SK-N-SH (cell line): ENCODE results near the gene KRTAP6-1. TPM values are rescaled to one million over a fixed set of nuclear protein-coding genes. Genes with fewer than 3 reads are reported as not detected.

Experiments
- CTCF ChIA-PET: fragments of 300-600, 350-600 bp; formaldehyde crosslinking; extraction: SDS; loops from one replicate; lab custom pipeline; 2021; lab: Yijun Ruan, JAX
- POLR2A ChIA-PET: fragments of 350-600 bp; sonication (Branson Sonifier 250); formaldehyde crosslinking; extraction: SDS; loops from one replicate; lab custom pipeline; 2020; ENCODE audit warnings: antibody characterized with exemption, inconsistent platforms; lab: Yijun Ruan, JAX
- DNase-seq: peaks from one replicate; pipeline ENCODE4 v3.0.0; 2012
- H2AFZ ChIP-seq: fragments of 200-600 bp; sonication (generic); 2 replicates; pipeline ENCODE4 v1.8.1; 2016; ENCODE audit warnings: antibody characterized with exemption, mild to moderate bottlenecking, low read depth
- H3F3A ChIP-seq: fragments of 200-600 bp; sonication (generic); replicated peaks from 2 replicates; pipeline ENCODE3; 2016; ENCODE audit warnings: antibody characterized with exemption, mild to moderate bottlenecking; ENCODE audit not compliant: insufficient read depth
- H3K27ac ChIP-seq, 2 experiments: fragments of 200-500 bp in 1 of 2; fragments of 200-600 bp in 1 of 2; sonication (Bioruptor generic) in 1 of 2; sonication (generic), shearing (Covaris generic) in 1 of 2; 2 replicates each; pipeline versions ENCODE4 v1.5.1 to v1.6.1; 2014 to 2016; ENCODE audit warnings: low read depth in 2 of 2, inconsistent platforms in 1 of 2, low read length in 1 of 2, mild to moderate bottlenecking in 1 of 2, mixed read lengths in 1 of 2
- H3K27me3 ChIP-seq: fragments of 200-600 bp; sonication (generic), shearing (Covaris generic); 2 replicates; pipeline ENCODE4 v1.6.1; 2016; ENCODE audit warnings: mixed run types; ENCODE audit not compliant: insufficient read depth
- H3K36me3 ChIP-seq, 2 experiments: fragments of 200-500 bp in 1 of 2; fragments of 200-600 bp in 1 of 2; sonication (Bioruptor generic) in 1 of 2; sonication (generic) in 1 of 2; replicated peaks in 1 of 2; 2 replicates each; pipeline versions ENCODE3 to v1.5.1; 2014 to 2016; ENCODE audit warnings: low read length in 1 of 2, mild to moderate bottlenecking in 1 of 2; ENCODE audit not compliant: insufficient read depth in 2 of 2, control insufficient read depth in 1 of 2
- H3K4me1 ChIP-seq, 2 experiments: fragments of 200-500 bp in 1 of 2; fragments of 200-600 bp in 1 of 2; sonication (Bioruptor generic) in 1 of 2; sonication (generic), shearing (Covaris generic) in 1 of 2; 2 replicates each; pipeline versions ENCODE4 v1.5.1 to v1.6.1; 2014 to 2016; ENCODE audit warnings: low read depth in 1 of 2, low read length in 1 of 2, mixed run types in 1 of 2; ENCODE audit not compliant: insufficient read depth in 2 of 2, control insufficient read depth in 1 of 2
- H3K4me2 ChIP-seq: fragments of 200-600 bp; sonication (generic), shearing (Covaris generic); 2 replicates; pipeline ENCODE4 v1.6.1; 2017; ENCODE audit warnings: mixed run types
- H3K4me3 ChIP-seq, 2 experiments: fragments of 200-500 bp in 1 of 2; fragments of 200-600 bp in 1 of 2; sonication (Bioruptor generic) in 1 of 2; sonication (generic), shearing (Covaris generic) in 1 of 2; 2 replicates each; pipeline versions ENCODE4 v1.5.1 to v1.8.1; 2014 to 2016; ENCODE audit warnings: low read depth in 2 of 2, inconsistent platforms in 1 of 2, low read length in 1 of 2, mild to moderate bottlenecking in 1 of 2, mixed read lengths in 1 of 2, moderate library complexity in 1 of 2
- H3K79me2 ChIP-seq: fragments of 200-600 bp; sonication (generic); 2 replicates; pipeline ENCODE4 v1.8.1; 2017; ENCODE audit warnings: mild to moderate bottlenecking; ENCODE audit not compliant: insufficient read depth
- H3K9ac ChIP-seq: fragments of 200-600 bp; sonication (generic); 2 replicates; pipeline ENCODE4 v1.6.1; 2017; ENCODE audit warnings: mixed run types
- H3K9me2 ChIP-seq: fragments of 200-600 bp; sonication (generic); 2 replicates; pipeline ENCODE4 v1.6.1; 2017; ENCODE audit warnings: mixed run types
- H3K9me3 ChIP-seq: fragments of 200-600 bp; sonication (generic); 2 replicates; pipeline ENCODE4 v1.6.1; 2017; ENCODE audit warnings: mixed run types, mild to moderate bottlenecking, moderate library complexity
- H4K20me1 ChIP-seq: fragments of 200-600 bp; sonication (generic); 2 replicates; pipeline ENCODE4 v1.6.1; 2017; ENCODE audit warnings: mild to moderate bottlenecking, mixed run types; ENCODE audit not compliant: insufficient read depth
- ELF1 ChIP-seq: IDR thresholded peaks from 2 replicates; pipeline ENCODE4 v1.4.0; 2012
- EP300 ChIP-seq, 2 experiments: IDR thresholded peaks; 2 replicates each; pipeline versions ENCODE4 v1.4.0 to v1.6.1; 2012; ENCODE audit warnings: borderline replicate concordance in 1 of 2, low read depth in 1 of 2, low read length in 1 of 2
- EZH2phosphoT487 ChIP-seq: fragments of 200-600 bp; sonication (generic); IDR thresholded peaks from 2 replicates; pipeline ENCODE4 v1.6.1; 2017; ENCODE audit warnings: low read depth, mixed run types, mild to moderate bottlenecking, antibody characterized with exemption, moderate library complexity, borderline replicate concordance
- FOSL2 ChIP-seq: IDR thresholded peaks from 2 replicates; pipeline ENCODE4 v1.4.0; 2012; ENCODE audit warnings: low read depth, mild to moderate bottlenecking, moderate library complexity, borderline replicate concordance
- FOXJ3 ChIP-seq: sonication (generic); formaldehyde crosslinking; IDR thresholded peaks from 2 replicates; pipeline ENCODE4 v1.5.1; 2020; ENCODE audit warnings: mild to moderate bottlenecking, missing genetic modification reagents
- FOXM1 ChIP-seq: IDR thresholded peaks from 2 replicates; pipeline ENCODE4 v1.4.0; 2012; ENCODE audit warnings: low read depth, mild to moderate bottlenecking
- GABPA ChIP-seq: IDR thresholded peaks from 2 replicates; pipeline ENCODE4 v1.4.0; 2012; ENCODE audit warnings: low read depth, mild to moderate bottlenecking
- JUND ChIP-seq: IDR thresholded peaks from 2 replicates; pipeline ENCODE4 v1.4.0; 2012
- MEF2A ChIP-seq: IDR thresholded peaks from 2 replicates; pipeline ENCODE4 v1.4.0; 2012; ENCODE audit warnings: low read depth, borderline replicate concordance
- MXI1 ChIP-seq: IDR thresholded peaks from 2 replicates; pipeline ENCODE4 v1.6.1; 2012; ENCODE audit warnings: mild to moderate bottlenecking, low read depth, low read length, improper control_type of control experiment
- SIN3A ChIP-seq: IDR thresholded peaks from 2 replicates; pipeline ENCODE4 v1.6.1; 2012; ENCODE audit warnings: low read depth, mild to moderate bottlenecking, low read length, moderate library complexity, borderline replicate concordance
- SMC3 ChIP-seq: IDR thresholded peaks from 2 replicates; pipeline ENCODE4 v1.6.1; 2012; ENCODE audit warnings: low read depth, low read length, improper control_type of control experiment
- TEAD4 ChIP-seq: IDR thresholded peaks from 2 replicates; pipeline ENCODE4 v1.4.0; 2012; ENCODE audit warnings: mild to moderate bottlenecking, borderline replicate concordance; ENCODE audit not compliant: insufficient read depth
- WGBS: methylation state at CpG from one replicate; pipeline ENCODE4 v1.1.6; 2017; ENCODE audit warnings: low lambda C conversion rate; 5-methylcytosine and 5-hydroxymethylcytosine counted together
- polyA plus RNA-seq, 3 experiments: library from polyadenylated mRNA; depleted of rRNA; stranded (reverse); fragments of >200 nt; gene quantifications; 2 replicates each; pipeline ENCODE4 v1.2.3, GENCODE V29; 2012
- TF ChIP-seq, protein P1 (sequence below): IDR thresholded peaks from 2 replicates; pipeline ENCODE4 v1.4.0; 2012; ENCODE audit warnings: low read depth, borderline replicate concordance
- TF ChIP-seq, protein P2 (sequence below): IDR thresholded peaks from 2 replicates; pipeline ENCODE4 v1.4.0; 2012; ENCODE audit warnings: low read depth, borderline replicate concordance
- TF ChIP-seq, protein P3 (sequence below): IDR thresholded peaks from 2 replicates; pipeline ENCODE4 v1.6.1; 2012; ENCODE audit warnings: mild to moderate bottlenecking, low read depth, low read length, moderate library complexity
- TF ChIP-seq, protein P4 (sequence below): fragments of 200-600 bp; sonication (generic); IDR thresholded peaks from 2 replicates; pipeline ENCODE4 v1.6.1; 2017; ENCODE audit warnings: antibody characterized with exemption, mild to moderate bottlenecking, moderate library complexity

KRTAP6-1 gene
- polyA plus RNA-seq, 1 of the 3 experiments (the other 2 are of a cell fraction), result not detected

DNA sequence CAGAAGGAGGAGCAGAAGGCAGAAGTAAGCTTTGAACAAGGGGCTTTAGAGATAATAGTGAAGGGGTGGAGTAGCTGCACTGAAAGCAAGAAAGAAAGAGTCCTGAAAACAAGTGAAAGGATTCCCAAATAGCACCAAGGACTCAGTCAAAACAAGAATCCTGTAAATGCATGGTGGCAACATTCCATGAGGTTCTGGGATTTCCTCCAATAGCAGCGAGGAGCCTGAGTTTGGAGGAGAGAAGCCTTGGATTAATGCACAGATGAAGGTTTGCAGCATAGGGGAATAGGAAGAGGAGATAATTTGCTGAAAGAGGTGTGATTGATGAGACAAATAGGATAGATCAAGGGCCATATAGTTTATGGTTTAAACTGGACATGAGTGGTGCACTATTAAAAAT, 34.4 kb downstream of the KRTAP6-1 start:
- no peaks in the 10 kb centered on the region; the same call in 1 of the 2 replicates for H3K27me3 ChIP-seq
- CTCF ChIA-PET, result no interaction called here
- H3K4me3 ChIP-seq, result no peak overlapping the region
- no peaks in the 10 kb centered on the region for H3F3A ChIP-seq
- no peaks in the 10 kb centered on the region for H3K79me2 ChIP-seq
- no peaks in the 10 kb centered on the region for H3K4me1 ChIP-seq
- no peaks in the 10 kb centered on the region for H3K36me3 ChIP-seq
- H3K27ac ChIP-seq, result no peak overlapping the region
- DNase-seq, result no peak
- no peak overlapping the region for H2AFZ ChIP-seq
- TF ChIP-seq, protein P1, sequence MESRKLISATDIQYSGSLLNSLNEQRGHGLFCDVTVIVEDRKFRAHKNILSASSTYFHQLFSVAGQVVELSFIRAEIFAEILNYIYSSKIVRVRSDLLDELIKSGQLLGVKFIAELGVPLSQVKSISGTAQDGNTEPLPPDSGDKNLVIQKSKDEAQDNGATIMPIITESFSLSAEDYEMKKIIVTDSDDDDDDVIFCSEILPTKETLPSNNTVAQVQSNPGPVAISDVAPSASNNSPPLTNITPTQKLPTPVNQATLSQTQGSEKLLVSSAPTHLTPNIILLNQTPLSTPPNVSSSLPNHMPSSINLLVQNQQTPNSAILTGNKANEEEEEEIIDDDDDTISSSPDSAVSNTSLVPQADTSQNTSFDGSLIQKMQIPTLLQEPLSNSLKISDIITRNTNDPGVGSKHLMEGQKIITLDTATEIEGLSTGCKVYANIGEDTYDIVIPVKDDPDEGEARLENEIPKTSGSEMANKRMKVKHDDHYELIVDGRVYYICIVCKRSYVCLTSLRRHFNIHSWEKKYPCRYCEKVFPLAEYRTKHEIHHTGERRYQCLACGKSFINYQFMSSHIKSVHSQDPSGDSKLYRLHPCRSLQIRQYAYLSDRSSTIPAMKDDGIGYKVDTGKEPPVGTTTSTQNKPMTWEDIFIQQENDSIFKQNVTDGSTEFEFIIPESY, result no peak
- TF ChIP-seq, all 33 proteins: peak for 0
- Histone ChIP-seq H3K9me2 (no peaks in the 10 kb centered on the region), H3K9me3 (no peaks in the 10 kb centered on the region), H4K20me1 (no peaks in the 10 kb centered on the region), H3K4me2 (no peak overlapping the region), H3K9ac (no peak overlapping the region)
- POLR2A ChIA-PET, result no interaction called here
- 0% methylated on average over 1 of the region's 1 CpG for WGBS

DNA sequence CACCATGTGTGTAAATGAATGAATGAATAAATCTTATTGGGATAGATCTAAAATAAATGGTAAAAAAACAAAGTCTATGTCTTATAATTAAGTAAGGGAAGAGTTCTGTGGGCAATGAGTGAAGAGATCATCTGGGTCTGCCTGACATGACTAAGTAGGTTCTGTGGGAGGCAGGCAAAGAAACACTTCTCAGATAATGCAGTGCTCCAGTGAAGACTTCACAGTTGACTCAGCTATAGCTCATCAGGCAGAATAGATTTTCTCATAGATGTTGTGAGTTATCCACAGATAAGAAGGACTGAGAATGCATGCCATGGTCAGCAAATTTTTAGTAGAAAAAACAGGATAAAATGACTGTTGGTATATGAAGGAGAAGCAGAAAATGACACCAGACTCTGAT, 36.0 kb downstream of the KRTAP6-1 start:
- Histone ChIP-seq H3K9me3 (no peaks in the 10 kb centered on the region), H3K36me3 (no peaks in the 10 kb centered on the region), H2AFZ (no peak overlapping the region), H3K4me1 (no peaks in the 10 kb centered on the region), H3K79me2 (no peaks in the 10 kb centered on the region), H3K27me3 (no peaks in the 10 kb centered on the region; the same call in 1 of the 2 replicates), H3K27ac (no peak overlapping the region), H3K4me2 (no peak overlapping the region), H3K4me3 (no peak overlapping the region), H3K9ac (no peak overlapping the region), H4K20me1 (no peaks in the 10 kb centered on the region), H3F3A (no peaks in the 10 kb centered on the region), H3K9me2 (no peaks in the 10 kb centered on the region)
- ChIA-PET CTCF (no interaction called here), POLR2A (no interaction called here)
- DNase-seq, result no peak
- TF ChIP-seq FOXM1, result no peak
- TF ChIP-seq, protein P2, sequence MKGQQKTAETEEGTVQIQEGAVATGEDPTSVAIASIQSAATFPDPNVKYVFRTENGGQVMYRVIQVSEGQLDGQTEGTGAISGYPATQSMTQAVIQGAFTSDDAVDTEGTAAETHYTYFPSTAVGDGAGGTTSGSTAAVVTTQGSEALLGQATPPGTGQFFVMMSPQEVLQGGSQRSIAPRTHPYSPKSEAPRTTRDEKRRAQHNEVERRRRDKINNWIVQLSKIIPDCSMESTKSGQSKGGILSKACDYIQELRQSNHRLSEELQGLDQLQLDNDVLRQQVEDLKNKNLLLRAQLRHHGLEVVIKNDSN, result no peak
- no peak for TF ChIP-seq MXI1
- TF ChIP-seq GABPA, result no peak
- TF ChIP-seq EP300 (IDR thresholded peaks at IDR 0.05; ENCODE audit: borderline replicate concordance in 1 of 2, low read depth in 1 of 2, low read length in 1 of 2), result no peak
- no peak for TF ChIP-seq SIN3A
- TF ChIP-seq, protein P3, sequence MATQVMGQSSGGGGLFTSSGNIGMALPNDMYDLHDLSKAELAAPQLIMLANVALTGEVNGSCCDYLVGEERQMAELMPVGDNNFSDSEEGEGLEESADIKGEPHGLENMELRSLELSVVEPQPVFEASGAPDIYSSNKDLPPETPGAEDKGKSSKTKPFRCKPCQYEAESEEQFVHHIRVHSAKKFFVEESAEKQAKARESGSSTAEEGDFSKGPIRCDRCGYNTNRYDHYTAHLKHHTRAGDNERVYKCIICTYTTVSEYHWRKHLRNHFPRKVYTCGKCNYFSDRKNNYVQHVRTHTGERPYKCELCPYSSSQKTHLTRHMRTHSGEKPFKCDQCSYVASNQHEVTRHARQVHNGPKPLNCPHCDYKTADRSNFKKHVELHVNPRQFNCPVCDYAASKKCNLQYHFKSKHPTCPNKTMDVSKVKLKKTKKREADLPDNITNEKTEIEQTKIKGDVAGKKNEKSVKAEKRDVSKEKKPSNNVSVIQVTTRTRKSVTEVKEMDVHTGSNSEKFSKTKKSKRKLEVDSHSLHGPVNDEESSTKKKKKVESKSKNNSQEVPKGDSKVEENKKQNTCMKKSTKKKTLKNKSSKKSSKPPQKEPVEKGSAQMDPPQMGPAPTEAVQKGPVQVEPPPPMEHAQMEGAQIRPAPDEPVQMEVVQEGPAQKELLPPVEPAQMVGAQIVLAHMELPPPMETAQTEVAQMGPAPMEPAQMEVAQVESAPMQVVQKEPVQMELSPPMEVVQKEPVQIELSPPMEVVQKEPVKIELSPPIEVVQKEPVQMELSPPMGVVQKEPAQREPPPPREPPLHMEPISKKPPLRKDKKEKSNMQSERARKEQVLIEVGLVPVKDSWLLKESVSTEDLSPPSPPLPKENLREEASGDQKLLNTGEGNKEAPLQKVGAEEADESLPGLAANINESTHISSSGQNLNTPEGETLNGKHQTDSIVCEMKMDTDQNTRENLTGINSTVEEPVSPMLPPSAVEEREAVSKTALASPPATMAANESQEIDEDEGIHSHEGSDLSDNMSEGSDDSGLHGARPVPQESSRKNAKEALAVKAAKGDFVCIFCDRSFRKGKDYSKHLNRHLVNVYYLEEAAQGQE, result no peak
- TF ChIP-seq JUND, result no peak
- no peak for TF ChIP-seq FOSL2
- no peak for TF ChIP-seq EZH2phosphoT487
- TF ChIP-seq TEAD4, result no peak
- TF ChIP-seq ELF1, result no peak
- no peak for TF ChIP-seq FOXJ3 (CRISPR knock-in tag)
- TF ChIP-seq, protein P4, sequence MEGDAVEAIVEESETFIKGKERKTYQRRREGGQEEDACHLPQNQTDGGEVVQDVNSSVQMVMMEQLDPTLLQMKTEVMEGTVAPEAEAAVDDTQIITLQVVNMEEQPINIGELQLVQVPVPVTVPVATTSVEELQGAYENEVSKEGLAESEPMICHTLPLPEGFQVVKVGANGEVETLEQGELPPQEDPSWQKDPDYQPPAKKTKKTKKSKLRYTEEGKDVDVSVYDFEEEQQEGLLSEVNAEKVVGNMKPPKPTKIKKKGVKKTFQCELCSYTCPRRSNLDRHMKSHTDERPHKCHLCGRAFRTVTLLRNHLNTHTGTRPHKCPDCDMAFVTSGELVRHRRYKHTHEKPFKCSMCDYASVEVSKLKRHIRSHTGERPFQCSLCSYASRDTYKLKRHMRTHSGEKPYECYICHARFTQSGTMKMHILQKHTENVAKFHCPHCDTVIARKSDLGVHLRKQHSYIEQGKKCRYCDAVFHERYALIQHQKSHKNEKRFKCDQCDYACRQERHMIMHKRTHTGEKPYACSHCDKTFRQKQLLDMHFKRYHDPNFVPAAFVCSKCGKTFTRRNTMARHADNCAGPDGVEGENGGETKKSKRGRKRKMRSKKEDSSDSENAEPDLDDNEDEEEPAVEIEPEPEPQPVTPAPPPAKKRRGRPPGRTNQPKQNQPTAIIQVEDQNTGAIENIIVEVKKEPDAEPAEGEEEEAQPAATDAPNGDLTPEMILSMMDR, result no peak
- no peak for TF ChIP-seq MEF2A
- no peak for TF ChIP-seq SMC3
